ENCODE results near the gene ADSS1. TPM values are rescaled to one million over a fixed set of nuclear protein-coding genes. Genes with fewer than 3 reads are reported as not detected.
A peak's percentile ranks its signal among the peaks of the same experiment; 100 is the strongest.

ADSS1 gene
- polyA plus RNA-seq, 1 donor (not counting 4 experiments of a cell fraction or from before 2014, with no cell fraction given), result 1.7 TPM

- H3K4me1 ChIP-seq (ENCODE audit: control insufficient read depth, extremely low read depth, insufficient read depth, low read length), result peaks cover 47% of the 10 kb centered on the region
- no peak overlapping the region for H3K27ac ChIP-seq (ENCODE audit: control insufficient read depth, insufficient read depth, low read length)
- H4K20me1 ChIP-seq (ENCODE audit: control insufficient read depth, extremely low read depth, insufficient read depth, low read length), result no peaks in the 10 kb centered on the region
- TF ChIP-seq, protein P1, sequence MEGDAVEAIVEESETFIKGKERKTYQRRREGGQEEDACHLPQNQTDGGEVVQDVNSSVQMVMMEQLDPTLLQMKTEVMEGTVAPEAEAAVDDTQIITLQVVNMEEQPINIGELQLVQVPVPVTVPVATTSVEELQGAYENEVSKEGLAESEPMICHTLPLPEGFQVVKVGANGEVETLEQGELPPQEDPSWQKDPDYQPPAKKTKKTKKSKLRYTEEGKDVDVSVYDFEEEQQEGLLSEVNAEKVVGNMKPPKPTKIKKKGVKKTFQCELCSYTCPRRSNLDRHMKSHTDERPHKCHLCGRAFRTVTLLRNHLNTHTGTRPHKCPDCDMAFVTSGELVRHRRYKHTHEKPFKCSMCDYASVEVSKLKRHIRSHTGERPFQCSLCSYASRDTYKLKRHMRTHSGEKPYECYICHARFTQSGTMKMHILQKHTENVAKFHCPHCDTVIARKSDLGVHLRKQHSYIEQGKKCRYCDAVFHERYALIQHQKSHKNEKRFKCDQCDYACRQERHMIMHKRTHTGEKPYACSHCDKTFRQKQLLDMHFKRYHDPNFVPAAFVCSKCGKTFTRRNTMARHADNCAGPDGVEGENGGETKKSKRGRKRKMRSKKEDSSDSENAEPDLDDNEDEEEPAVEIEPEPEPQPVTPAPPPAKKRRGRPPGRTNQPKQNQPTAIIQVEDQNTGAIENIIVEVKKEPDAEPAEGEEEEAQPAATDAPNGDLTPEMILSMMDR (optimal IDR thresholded peaks at IDR 0.05 in 1 of 3, IDR thresholded peaks at IDR 0.05 in 1 of 3, conservative IDR thresholded peaks at IDR 0.05 in 1 of 3; ENCODE audit: extremely low read depth in 1 of 3, insufficient read depth in 2 of 3, low read length in 3 of 3), result no peak
- TF ChIP-seq EZH2 (IDR thresholded peaks at IDR 0.05; ENCODE audit: low read length), result no peak
- DNase-seq (ENCODE audit: low read depth, low spot score) (no peak), FAIRE-seq (no peak)
- H3K9ac ChIP-seq (ENCODE audit: control insufficient read depth, extremely low read depth, insufficient read depth, low read length), result no peak overlapping the region
- no peak overlapping the region for H3K4me2 ChIP-seq (ENCODE audit: control insufficient read depth, extremely low read depth, insufficient read depth, low read depth, low read length)
- dilution Hi-C loops (cut with MboI; ENCODE audit: extremely low pct_ligation_motif_present, low sequenced_read_pairs), result no loop called here
- H3K9me1 ChIP-seq (ENCODE audit: control insufficient read depth, extremely low read depth, insufficient read depth, low read length), result no peaks in the 10 kb centered on the region
- no peaks in the 10 kb centered on the region for H3K79me2 ChIP-seq (ENCODE audit: control insufficient read depth, insufficient read depth, low read length)
- no peaks in the 10 kb centered on the region for H3K27me3 ChIP-seq (ENCODE audit: control insufficient read depth, extremely low read depth, insufficient read depth, low read length)
- H3K9me3 ChIP-seq (ENCODE audit: control insufficient read depth, low read depth, low read length), result no peaks in the 10 kb centered on the region
- H3K36me3 ChIP-seq (ENCODE audit: control insufficient read depth in 2 of 2, extremely low read depth in 1 of 2, insufficient read depth in 2 of 2, low read length in 2 of 2), result no peaks in the 10 kb centered on the region
- H2AFZ ChIP-seq (ENCODE audit: control insufficient read depth, low read length), result no peak overlapping the region
- H3K4me3 ChIP-seq (ENCODE audit: control insufficient read depth in 2 of 3, extremely low read depth in 1 of 3, insufficient read depth in 2 of 3, low read depth in 1 of 3, low read length in 3 of 3), result no peak overlapping the region
Measured at GRCh38 chr14:104678901-104679705, 44.9 kb upstream of the ADSS1 start.

DNA sequence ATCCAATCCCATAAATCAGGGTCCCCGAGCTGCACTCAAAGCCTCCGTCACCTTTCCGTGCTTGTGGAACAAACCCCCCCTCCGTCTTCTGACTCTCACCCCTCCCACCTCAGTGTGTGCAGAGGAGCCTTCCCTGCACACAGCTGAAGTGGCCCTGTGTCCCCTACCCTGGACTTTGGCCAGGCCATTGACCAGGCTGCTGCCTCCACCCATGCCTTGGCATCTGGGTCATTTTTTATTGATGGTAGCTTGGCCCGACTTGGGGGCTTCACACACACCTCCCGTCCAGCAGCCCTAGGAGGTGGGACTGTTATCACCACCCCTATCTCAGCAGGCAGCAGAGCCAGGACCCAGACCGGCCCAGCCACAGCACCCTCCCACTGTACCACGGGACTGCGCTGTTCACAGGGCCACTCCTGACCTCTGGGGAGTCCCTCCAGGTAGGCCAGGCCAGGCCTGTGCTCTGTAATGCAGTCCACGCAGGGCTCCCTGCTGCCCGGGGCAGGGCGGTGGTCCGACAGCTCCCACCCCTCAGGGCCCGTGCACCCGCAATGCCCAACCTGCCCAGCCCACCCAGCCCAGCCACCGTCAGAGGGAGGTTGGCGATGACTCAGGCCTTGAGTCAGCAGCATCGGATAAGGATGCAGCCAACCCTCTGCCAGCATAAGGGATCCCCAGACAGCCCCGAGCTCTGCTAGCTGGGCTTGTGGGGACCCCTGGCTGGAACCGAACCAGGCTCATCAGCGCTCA is 43.8 kb upstream of the ADSS1 start:
- dilution Hi-C loops (cut with MboI; ENCODE audit: extremely low pct_ligation_motif_present, low sequenced_read_pairs), result no loop called here
- H3K4me1 ChIP-seq (ENCODE audit: control insufficient read depth, extremely low read depth, insufficient read depth, low read length), result peaks cover 45% of the 10 kb centered on the region

More for the DNA sequence above, 43.8 kb upstream of the ADSS1 start:
- H3K4me2 ChIP-seq (ENCODE audit: control insufficient read depth, extremely low read depth, insufficient read depth, low read depth, low read length), result peak overlapping the region; percentile 88
- no peaks in the 10 kb centered on the region for H4K20me1 ChIP-seq (ENCODE audit: control insufficient read depth, extremely low read depth, insufficient read depth, low read length)
- no peaks in the 10 kb centered on the region for H3K9me1 ChIP-seq (ENCODE audit: control insufficient read depth, extremely low read depth, insufficient read depth, low read length)
- H3K9ac ChIP-seq (ENCODE audit: control insufficient read depth, extremely low read depth, insufficient read depth, low read length), result peak overlapping the region; percentile 91
- no peak for DNase-seq (ENCODE audit: low read depth, low spot score)
- H3K4me3 ChIP-seq (ENCODE audit: control insufficient read depth in 2 of 3, extremely low read depth in 1 of 3, insufficient read depth in 2 of 3, low read depth in 1 of 3, low read length in 3 of 3), result peak overlapping the region in 2 of 3 experiments; percentile 53 to 56
- FAIRE-seq, result peak; percentile 88
- peak overlapping the region; percentile 58 for H2AFZ ChIP-seq (ENCODE audit: control insufficient read depth, low read length)
- H3K27me3 ChIP-seq (ENCODE audit: control insufficient read depth, extremely low read depth, insufficient read depth, low read length), result no peaks in the 10 kb centered on the region
- no peaks in the 10 kb centered on the region for H3K79me2 ChIP-seq (ENCODE audit: control insufficient read depth, insufficient read depth, low read length)
- TF ChIP-seq, protein P1 (optimal IDR thresholded peaks at IDR 0.05 in 1 of 3, IDR thresholded peaks at IDR 0.05 in 1 of 3, conservative IDR thresholded peaks at IDR 0.05 in 1 of 3; ENCODE audit: extremely low read depth in 1 of 3, insufficient read depth in 2 of 3, low read length in 3 of 3), result no peak
- TF ChIP-seq EZH2 (IDR thresholded peaks at IDR 0.05; ENCODE audit: low read length), result no peak
- H3K9me3 ChIP-seq (ENCODE audit: control insufficient read depth, low read depth, low read length), result no peaks in the 10 kb centered on the region
- H3K27ac ChIP-seq (ENCODE audit: control insufficient read depth, insufficient read depth, low read length), result peak overlapping the region; percentile 99
- H3K36me3 ChIP-seq (ENCODE audit: control insufficient read depth in 2 of 2, extremely low read depth in 1 of 2, insufficient read depth in 2 of 2, low read length in 2 of 2), result no peaks in the 10 kb centered on the region

Measured in keratinocyte (primary cell).